Lung (tissue), 12 donors: ENCODE results near the gene ADGRD1. TPM values are rescaled to one million over a fixed set of nuclear protein-coding genes. Genes with fewer than 3 reads are reported as not detected.
A peak's percentile ranks its signal among the peaks of the same experiment; 100 is the strongest.

Experiments used
- ATAC-seq: fragments of 200-7000 bp; cut with Tn5 transposase; one replicate; pipeline ENCODE4 v1.9.1; 2020; ENCODE audit warnings: moderate number of reproducible peaks; ENCODE audit not compliant: insufficient read depth, low FRiP score
- DNase-seq, 3 donors: peaks; one replicate each; pipeline ENCODE4 v3.0.0-alpha.2; 2013 to 2017
- H3K27ac ChIP-seq, 2 donors: one replicate each; pipeline ENCODE4 v1.5.1; 2013; ENCODE audit warnings: mild to moderate bottlenecking in 2 of 2, moderate library complexity in 2 of 2, control low read depth in 1 of 2, inconsistent platforms in 1 of 2, low read depth in 1 of 2, low read length in 1 of 2
- H3K27me3 ChIP-seq, 3 donors: one replicate each; pipeline ENCODE4 v1.5.1; 2013; ENCODE audit warnings: low read length in 2 of 3; ENCODE audit not compliant: control insufficient read depth in 3 of 3, insufficient read depth in 3 of 3
- H3K36me3 ChIP-seq, 4 donors: one replicate each; pipeline ENCODE4 v1.5.1; 2013; ENCODE audit warnings: low read length in 4 of 4, mild to moderate bottlenecking in 1 of 4, moderate library complexity in 1 of 4; ENCODE audit not compliant: control insufficient read depth in 4 of 4, insufficient read depth in 4 of 4
- H3K4me1 ChIP-seq, 5 donors: one replicate each; pipeline ENCODE4 v1.5.1; 2013; ENCODE audit warnings: low read length in 5 of 5, mild to moderate bottlenecking in 2 of 5, moderate library complexity in 1 of 5; ENCODE audit not compliant: control insufficient read depth in 5 of 5, insufficient read depth in 5 of 5
- H3K4me3 ChIP-seq: one replicate; pipeline ENCODE4 v1.5.1; 2013; ENCODE audit warnings: mild to moderate bottlenecking, control low read depth, moderate library complexity
- H3K9ac ChIP-seq, 2 donors: one replicate each; pipeline ENCODE4 v1.5.1; 2013; ENCODE audit warnings: low read length in 2 of 2, control low read depth in 1 of 2; ENCODE audit not compliant: insufficient read depth in 1 of 2
- H3K9me3 ChIP-seq, 4 donors: one replicate each; pipeline ENCODE4 v1.5.1; 2013; ENCODE audit warnings: low read length in 3 of 4, mild to moderate bottlenecking in 1 of 4, moderate library complexity in 1 of 4; ENCODE audit not compliant: control insufficient read depth in 4 of 4, insufficient read depth in 3 of 4
- WGBS, 2 donors: extraction: QIAGEN DNeasy Blood & Tissue Kit; methylation state at CpG; one replicate each; pipeline ENCODE4 v1.1.7; 2013; 5-methylcytosine and 5-hydroxymethylcytosine counted together
- polyA plus RNA-seq, 2 donors: library from polyadenylated mRNA; stranded (reverse); fragments of 200-250 nt; gene quantifications; one replicate each; pipeline ENCODE4 v1.2.1, GENCODE V29; 2013
- total RNA-seq, 2 donors: library from RNA; depleted of rRNA in 1 of 2; stranded (reverse); fragments of >200 nt in 1 of 2; gene quantifications; one replicate each; pipeline ENCODE4 v1.2.1, GENCODE V29; 2014 to 2021
- TF ChIP-seq, protein P1 (sequence below): IDR thresholded peaks from 2 replicates; pipeline ENCODE4 v1.5.1; 2012; ENCODE audit warnings: mild to moderate bottlenecking; ENCODE audit errors: control extremely low read depth, extremely low read depth
- donor health status: control.
- donor health status: control.
- donor health status: Bipolar disorder and iron deficiency.
- donor health status: healthy.
- donor health status: DM: yes; HTN: yes; CAD: no.

The ADGRD1 gene
- total and polyA plus RNA-seq, 4 donors, result 23.5 to 85.6 (median 46.7) TPM

DNA sequence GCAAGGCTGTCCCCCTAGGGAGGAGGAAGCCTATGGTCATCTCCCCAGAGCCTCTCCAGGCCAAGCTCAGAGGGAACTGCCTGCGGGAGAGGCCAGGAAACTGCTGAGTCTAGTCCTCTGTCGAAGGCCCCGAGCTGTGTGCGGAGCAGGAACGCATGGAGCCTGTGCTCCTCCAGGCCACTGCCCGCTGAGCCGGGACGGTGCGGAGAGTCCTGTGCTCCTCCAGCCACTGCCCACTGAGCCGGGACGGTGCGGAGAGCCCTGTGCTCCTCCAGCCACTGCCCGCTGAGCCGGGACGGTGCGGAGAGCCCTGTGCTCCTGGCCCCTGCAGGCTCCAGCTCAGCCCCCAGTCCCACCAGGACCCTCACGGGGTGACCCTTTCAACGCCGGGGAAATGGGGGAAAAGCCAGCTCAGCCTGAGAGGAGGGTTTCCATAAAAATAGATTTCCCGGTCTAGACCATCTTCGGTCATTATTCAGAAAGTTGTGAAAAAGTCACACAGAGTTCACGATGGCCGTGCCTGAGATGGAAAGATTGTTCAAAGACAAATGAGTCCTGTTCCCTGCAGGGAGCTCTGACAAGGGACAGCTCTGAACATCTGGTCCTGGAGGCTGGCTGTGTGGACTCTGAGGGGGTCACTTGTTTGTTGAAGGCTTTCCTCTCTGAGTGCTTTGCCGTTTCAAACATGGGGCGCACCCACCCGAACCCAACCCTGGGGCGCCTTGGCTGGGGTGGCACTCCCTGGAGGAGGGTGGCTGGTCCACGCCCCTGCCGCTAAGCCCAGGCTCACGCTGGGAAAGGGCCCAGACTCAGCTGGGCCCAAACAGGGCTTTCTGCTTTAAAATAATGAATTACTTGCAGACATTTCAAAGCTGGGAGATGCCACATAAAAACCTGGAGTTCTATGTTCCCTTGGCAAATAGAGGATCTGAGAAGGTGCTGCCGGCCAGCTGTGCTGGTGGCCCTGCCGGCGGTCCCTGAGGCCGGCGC, 85.5 kb downstream of the ADGRD1 start:
- no peaks in the 10 kb centered on the region for H3K27me3 ChIP-seq
- H3K36me3 ChIP-seq, result peaks cover 0 to 7% (median 0%) of the 10 kb centered on the region in 4 donors
- no peak overlapping the region for H3K27ac ChIP-seq
- 84 to 89% methylated on average over 35 of the region's 35 CpGs for WGBS, 2 donors
- DNase-seq (peak; percentile 53 to 69 (median 56)), ATAC-seq (no peak)
- TF ChIP-seq, protein P1, sequence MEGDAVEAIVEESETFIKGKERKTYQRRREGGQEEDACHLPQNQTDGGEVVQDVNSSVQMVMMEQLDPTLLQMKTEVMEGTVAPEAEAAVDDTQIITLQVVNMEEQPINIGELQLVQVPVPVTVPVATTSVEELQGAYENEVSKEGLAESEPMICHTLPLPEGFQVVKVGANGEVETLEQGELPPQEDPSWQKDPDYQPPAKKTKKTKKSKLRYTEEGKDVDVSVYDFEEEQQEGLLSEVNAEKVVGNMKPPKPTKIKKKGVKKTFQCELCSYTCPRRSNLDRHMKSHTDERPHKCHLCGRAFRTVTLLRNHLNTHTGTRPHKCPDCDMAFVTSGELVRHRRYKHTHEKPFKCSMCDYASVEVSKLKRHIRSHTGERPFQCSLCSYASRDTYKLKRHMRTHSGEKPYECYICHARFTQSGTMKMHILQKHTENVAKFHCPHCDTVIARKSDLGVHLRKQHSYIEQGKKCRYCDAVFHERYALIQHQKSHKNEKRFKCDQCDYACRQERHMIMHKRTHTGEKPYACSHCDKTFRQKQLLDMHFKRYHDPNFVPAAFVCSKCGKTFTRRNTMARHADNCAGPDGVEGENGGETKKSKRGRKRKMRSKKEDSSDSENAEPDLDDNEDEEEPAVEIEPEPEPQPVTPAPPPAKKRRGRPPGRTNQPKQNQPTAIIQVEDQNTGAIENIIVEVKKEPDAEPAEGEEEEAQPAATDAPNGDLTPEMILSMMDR, result no peak
- no peaks in the 10 kb centered on the region for H3K9me3 ChIP-seq
- H3K4me1 ChIP-seq, result peaks cover 0 to 14% (median 1%) of the 10 kb centered on the region in 5 donors
- H3K9ac ChIP-seq, result no peak overlapping the region
- no peak overlapping the region for H3K4me3 ChIP-seq

DNA sequence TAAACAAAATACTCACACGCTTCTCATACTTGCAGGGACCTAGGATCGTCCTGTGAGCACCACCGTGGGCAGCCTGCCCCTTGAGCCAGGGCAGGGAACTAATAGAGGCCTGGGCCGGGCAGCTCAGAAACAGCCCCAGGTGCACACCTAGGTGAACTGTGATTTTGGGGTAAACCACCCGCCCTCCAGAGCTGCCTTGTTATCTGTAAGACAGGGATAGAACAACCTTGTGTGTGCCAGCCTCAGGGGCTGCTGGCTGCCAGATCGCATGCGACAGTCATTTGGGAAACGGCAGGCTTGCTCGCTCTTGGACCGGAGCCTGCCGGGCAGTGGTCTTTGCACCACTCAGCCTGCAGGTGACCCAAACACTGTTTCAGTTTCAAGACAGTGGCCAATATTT, 86.8 kb downstream of the ADGRD1 start:
- WGBS, 2 donors, result 85 to 89% methylated on average over 11 of the region's 11 CpGs
- H3K27me3 ChIP-seq, result no peaks in the 10 kb centered on the region
- no peak overlapping the region for H3K27ac ChIP-seq
- DNase-seq (no peak), ATAC-seq (no peak)
- H3K9ac ChIP-seq, result no peak overlapping the region
- H3K4me1 ChIP-seq, result peaks cover 0 to 14% (median 1%) of the 10 kb centered on the region in 5 donors
- TF ChIP-seq, protein P1, result no peak
- no peaks in the 10 kb centered on the region for H3K9me3 ChIP-seq
- H3K36me3 ChIP-seq, result peaks cover 0 to 9% (median 0%) of the 10 kb centered on the region in 4 donors
- H3K4me3 ChIP-seq, result no peak overlapping the region

DNA sequence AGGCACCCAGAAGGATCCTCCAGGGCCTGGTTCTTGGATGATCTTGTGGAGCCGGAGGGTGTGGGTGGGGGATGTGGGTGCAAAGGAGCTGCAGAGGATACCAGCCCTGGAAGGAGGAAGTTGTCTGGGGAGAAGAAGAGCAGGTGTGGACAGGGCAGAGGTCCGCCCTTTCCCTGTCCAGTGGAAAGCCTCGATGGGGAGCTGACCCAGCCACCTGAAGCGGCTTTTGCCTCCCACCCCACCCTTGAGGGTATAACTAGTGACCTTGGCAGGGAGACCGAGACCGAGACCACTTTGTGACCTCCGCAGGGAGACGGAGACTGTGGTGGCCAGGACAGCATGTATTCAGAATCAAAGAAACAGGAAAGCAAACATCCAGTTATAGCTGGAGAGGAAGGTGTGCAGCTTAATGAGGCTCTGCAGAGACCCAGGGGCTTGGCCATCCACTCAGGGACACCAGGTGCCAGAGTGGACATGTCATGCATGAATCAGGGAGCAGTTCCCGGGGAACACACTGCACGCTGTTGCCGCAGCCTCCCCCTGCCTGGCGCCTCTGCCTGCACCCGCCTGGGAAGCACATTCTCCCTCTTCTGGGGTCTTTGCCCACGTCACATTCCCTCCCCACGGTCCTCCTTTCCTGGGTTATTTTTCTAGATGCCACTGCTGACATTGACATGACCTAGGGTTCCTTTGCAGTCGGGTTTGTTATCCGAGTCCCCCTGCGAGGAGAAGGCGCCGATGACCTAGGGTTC, 87.7 kb downstream of the ADGRD1 start:
- peaks cover 0 to 6% (median 0%) of the 10 kb centered on the region in 4 donors for H3K36me3 ChIP-seq
- DNase-seq (no peak), ATAC-seq (no peak)
- H3K9ac ChIP-seq, result no peak overlapping the region
- H3K9me3 ChIP-seq, result no peaks in the 10 kb centered on the region
- TF ChIP-seq, protein P1, result no peak
- H3K27ac ChIP-seq, result no peak overlapping the region
- H3K4me3 ChIP-seq, result no peak overlapping the region
- H3K4me1 ChIP-seq, result peaks cover 0 to 14% (median 1%) of the 10 kb centered on the region in 5 donors
- WGBS, 2 donors, result 81 to 86% methylated on average over 20 of the region's 20 CpGs
- H3K27me3 ChIP-seq, result no peaks in the 10 kb centered on the region
